ENCODE measurements around the gene ZNF862. TPM values are rescaled to one million over a fixed set of nuclear protein-coding genes. Genes with fewer than 3 reads are reported as not detected.
A peak's percentile ranks its signal among the peaks of the same experiment; 100 is the strongest.

Gene ZNF862
- total and polyA plus RNA-seq, 5 donors from 2014 or later = 5.3 to 32.8 (median 7.2) TPM

GRCh38 chr7:149833495-149834130 is 4.6 kb upstream of the ZNF862 start:
- H3K27me3 Mint-ChIP-seq = peaks cover 29% of the 10 kb centered on the region
- ATAC-seq (ENCODE audit: low read depth in 2 of 2) (no peak), DNase-seq (no peak)
- no peaks in the 10 kb centered on the region for H3K36me3 Mint-ChIP-seq
- H3K36me3 ChIP-seq (ENCODE audit: control insufficient read depth, insufficient read depth, low read length) = no peaks in the 10 kb centered on the region
- no peak overlapping the region for H3K4me3 ChIP-seq (ENCODE audit: low read depth, low read length)
- H3K9me3 ChIP-seq (ENCODE audit: control insufficient read depth in 2 of 2, low read length in 2 of 2) = no peaks in the 10 kb centered on the region
- peaks cover 5% of the 10 kb centered on the region for H3K4me1 ChIP-seq (ENCODE audit: control insufficient read depth, insufficient read depth, low read length, poor library complexity, severe bottlenecking)
- H3K4me1 Mint-ChIP-seq = peaks cover 6 to 11% (median 8%) of the 10 kb centered on the region in 4 donors
- no peak overlapping the region for H3K27ac ChIP-seq (ENCODE audit: insufficient read depth, low read length, poor library complexity, severe bottlenecking)
- peak overlapping the region in 1 of 3 donors; percentile 9 for H3K27ac Mint-ChIP-seq
- no peaks in the 10 kb centered on the region for H3K9me3 Mint-ChIP-seq
- no peak overlapping the region for H3K4me3 Mint-ChIP-seq
- H3K27me3 ChIP-seq (ENCODE audit: control insufficient read depth, insufficient read depth, low read length) = no peaks in the 10 kb centered on the region

- no peak for ATAC-seq (ENCODE audit: low read depth in 2 of 2)
- Mint-ChIP-seq H3K4me1 (peaks cover 12 to 20% (median 16%) of the 10 kb centered on the region in 4 donors), H3K27me3 (peaks cover 29% of the 10 kb centered on the region), H3K9me3 (no peaks in the 10 kb centered on the region), H3K27ac (peak overlapping the region in 1 of 3 donors; percentile 32), H3K36me3 (no peaks in the 10 kb centered on the region), H3K4me3 (no peak overlapping the region)
- Histone ChIP-seq H3K36me3 (ENCODE audit: control insufficient read depth, insufficient read depth, low read length) (no peaks in the 10 kb centered on the region), H3K9me3 (ENCODE audit: control insufficient read depth in 2 of 2, low read length in 2 of 2) (no peaks in the 10 kb centered on the region), H3K27me3 (ENCODE audit: control insufficient read depth, insufficient read depth, low read length) (no peaks in the 10 kb centered on the region), H3K4me3 (ENCODE audit: low read depth, low read length) (no peak overlapping the region), H3K4me1 (ENCODE audit: control insufficient read depth, insufficient read depth, low read length, poor library complexity, severe bottlenecking) (peaks cover 15% of the 10 kb centered on the region), H3K27ac (ENCODE audit: insufficient read depth, low read length, poor library complexity, severe bottlenecking) (no peak overlapping the region)
- no peak for DNase-seq
Measured at GRCh38 chr7:149834601-149835000, 3.6 kb upstream of the ZNF862 start.

- Histone ChIP-seq H3K27ac (ENCODE audit: insufficient read depth, low read length, poor library complexity, severe bottlenecking) (no peak overlapping the region), H3K9me3 (ENCODE audit: control insufficient read depth in 2 of 2, low read length in 2 of 2) (no peaks in the 10 kb centered on the region), H3K36me3 (ENCODE audit: control insufficient read depth, insufficient read depth, low read length) (no peaks in the 10 kb centered on the region), H3K4me1 (ENCODE audit: control insufficient read depth, insufficient read depth, low read length, poor library complexity, severe bottlenecking) (peaks cover 18% of the 10 kb centered on the region), H3K27me3 (ENCODE audit: control insufficient read depth, insufficient read depth, low read length) (no peaks in the 10 kb centered on the region), H3K4me3 (ENCODE audit: low read depth, low read length) (no peak overlapping the region)
- Mint-ChIP-seq H3K36me3 (no peaks in the 10 kb centered on the region), H3K27me3 (peaks cover 28% of the 10 kb centered on the region), H3K4me1 (peaks cover 15 to 33% (median 27%) of the 10 kb centered on the region in 4 donors), H3K27ac (no peak overlapping the region), H3K9me3 (no peaks in the 10 kb centered on the region), H3K4me3 (no peak overlapping the region)
- ATAC-seq (ENCODE audit: low read depth in 2 of 2) (no peak), DNase-seq (no peak)
Measured at GRCh38 chr7:149836434-149836833, 1.7 kb upstream of the ZNF862 start.

- Mint-ChIP-seq H3K27ac (peak overlapping the region in 1 of 3 donors; percentile 27), H3K27me3 (peaks cover 22% of the 10 kb centered on the region), H3K36me3 (no peaks in the 10 kb centered on the region), H3K9me3 (no peaks in the 10 kb centered on the region), H3K4me1 (peaks cover 15 to 41% (median 35%) of the 10 kb centered on the region in 4 donors), H3K4me3 (peak overlapping the region; percentile 92 to 98 (median 95))
- no peak for ATAC-seq (ENCODE audit: low read depth in 2 of 2)
- Histone ChIP-seq H3K27me3 (ENCODE audit: control insufficient read depth, insufficient read depth, low read length) (no peaks in the 10 kb centered on the region), H3K4me3 (ENCODE audit: low read depth, low read length) (peak overlapping the region; percentile 37), H3K9me3 (ENCODE audit: control insufficient read depth in 2 of 2, low read length in 2 of 2) (no peaks in the 10 kb centered on the region), H3K27ac (ENCODE audit: insufficient read depth, low read length, poor library complexity, severe bottlenecking) (peak overlapping the region; percentile 68), H3K36me3 (ENCODE audit: control insufficient read depth, insufficient read depth, low read length) (no peaks in the 10 kb centered on the region), H3K4me1 (ENCODE audit: control insufficient read depth, insufficient read depth, low read length, poor library complexity, severe bottlenecking) (peaks cover 18% of the 10 kb centered on the region)
- no peak for DNase-seq
Measured at GRCh38 chr7:149837564-149838223, 481 bp upstream of the ZNF862 start.

- Histone ChIP-seq H3K4me1 (ENCODE audit: control insufficient read depth, insufficient read depth, low read length, poor library complexity, severe bottlenecking) (peaks cover 18% of the 10 kb centered on the region), H3K4me3 (ENCODE audit: low read depth, low read length) (peak overlapping the region; percentile 82), H3K9me3 (ENCODE audit: control insufficient read depth in 2 of 2, low read length in 2 of 2) (no peaks in the 10 kb centered on the region), H3K27me3 (ENCODE audit: control insufficient read depth, insufficient read depth, low read length) (no peaks in the 10 kb centered on the region), H3K27ac (ENCODE audit: insufficient read depth, low read length, poor library complexity, severe bottlenecking) (peak overlapping the region; percentile 68), H3K36me3 (ENCODE audit: control insufficient read depth, insufficient read depth, low read length) (no peaks in the 10 kb centered on the region)
- H3K36me3 Mint-ChIP-seq = no peaks in the 10 kb centered on the region
- no peak for ATAC-seq (ENCODE audit: low read depth in 2 of 2)
- H3K4me3 Mint-ChIP-seq = peak overlapping the region; percentile 90 to 95 (median 91)
- H3K4me1 Mint-ChIP-seq = peaks cover 15 to 49% (median 36%) of the 10 kb centered on the region in 4 donors
- H3K27me3 Mint-ChIP-seq = peaks cover 16% of the 10 kb centered on the region
- DNase-seq = no peak
- no peaks in the 10 kb centered on the region for H3K9me3 Mint-ChIP-seq
- H3K27ac Mint-ChIP-seq = peak overlapping the region; percentile 41 to 69 (median 42)
Measured at GRCh38 chr7:149838992-149839408, 825 bp downstream of the ZNF862 start.

GRCh38 chr7:149839933-149840332 is 1.8 kb downstream of the ZNF862 start:
- H3K27ac Mint-ChIP-seq = peak overlapping the region in 1 of 3 donors; percentile 6
- Histone ChIP-seq H3K4me1 (ENCODE audit: control insufficient read depth, insufficient read depth, low read length, poor library complexity, severe bottlenecking) (peaks cover 18% of the 10 kb centered on the region), H3K9me3 (ENCODE audit: control insufficient read depth in 2 of 2, low read length in 2 of 2) (no peaks in the 10 kb centered on the region), H3K27ac (ENCODE audit: insufficient read depth, low read length, poor library complexity, severe bottlenecking) (no peak overlapping the region), H3K27me3 (ENCODE audit: control insufficient read depth, insufficient read depth, low read length) (no peaks in the 10 kb centered on the region), H3K36me3 (ENCODE audit: control insufficient read depth, insufficient read depth, low read length) (peaks cover 4% of the 10 kb centered on the region), H3K4me3 (ENCODE audit: low read depth, low read length) (peak overlapping the region; percentile 82)
- no peak for DNase-seq
- H3K36me3 Mint-ChIP-seq = no peaks in the 10 kb centered on the region
- peaks cover 16% of the 10 kb centered on the region for H3K27me3 Mint-ChIP-seq
- H3K9me3 Mint-ChIP-seq = no peaks in the 10 kb centered on the region
- ATAC-seq (ENCODE audit: low read depth in 2 of 2) = no peak
- peaks cover 15 to 51% (median 37%) of the 10 kb centered on the region in 4 donors for H3K4me1 Mint-ChIP-seq
- peak overlapping the region; percentile 90 to 95 (median 91) for H3K4me3 Mint-ChIP-seq

GRCh38 chr7:149843566-149843965 is 5.4 kb downstream of the ZNF862 start:
- H3K27ac Mint-ChIP-seq = peak overlapping the region in 2 of 3 donors; percentile 28 to 64
- peaks cover 17% of the 10 kb centered on the region for H3K36me3 Mint-ChIP-seq
- peaks cover 13% of the 10 kb centered on the region for H3K4me1 ChIP-seq (ENCODE audit: control insufficient read depth, insufficient read depth, low read length, poor library complexity, severe bottlenecking)
- ATAC-seq (ENCODE audit: low read depth in 2 of 2) (no peak), DNase-seq (no peak)
- no peaks in the 10 kb centered on the region for H3K27me3 Mint-ChIP-seq
- H3K9me3 ChIP-seq (ENCODE audit: control insufficient read depth in 2 of 2, low read length in 2 of 2) = no peaks in the 10 kb centered on the region
- H3K4me1 Mint-ChIP-seq = peaks cover 9 to 45% (median 29%) of the 10 kb centered on the region in 4 donors
- no peaks in the 10 kb centered on the region for H3K9me3 Mint-ChIP-seq
- H3K27ac ChIP-seq (ENCODE audit: insufficient read depth, low read length, poor library complexity, severe bottlenecking) = no peak overlapping the region
- no peak overlapping the region for H3K4me3 ChIP-seq (ENCODE audit: low read depth, low read length)
- no peaks in the 10 kb centered on the region for H3K27me3 ChIP-seq (ENCODE audit: control insufficient read depth, insufficient read depth, low read length)
- no peak overlapping the region for H3K4me3 Mint-ChIP-seq
- peaks cover 33% of the 10 kb centered on the region for H3K36me3 ChIP-seq (ENCODE audit: control insufficient read depth, insufficient read depth, low read length)
